MM.1S (cell line): ENCODE data around the gene MUCL3.

Source experiments
- DNase-seq: peaks from one replicate; pipeline ENCODE4 v3.0.0-alpha.2; 2015
- H2AFZ ChIP-seq: fragments of 300-600 bp; sonication (generic); 2 replicates; pipeline ENCODE4 v1.6.0; 2016; ENCODE audit warnings: antibody characterized with exemption, low read length
- H3F3A ChIP-seq: fragments of 300-600 bp; sonication (generic); 2 replicates; pipeline ENCODE4 v1.6.1; 2016; ENCODE audit warnings: mild to moderate bottlenecking, antibody characterized with exemption, low read length, moderate library complexity, mixed read lengths; ENCODE audit not compliant: insufficient read depth
- H3K27ac ChIP-seq: fragments of 300-600 bp; sonication (generic); 2 replicates; pipeline ENCODE4 v1.5.1; 2016; ENCODE audit warnings: mild to moderate bottlenecking, low read length
- H3K27me3 ChIP-seq: fragments of 300-600 bp; sonication (generic); replicated peaks from 2 replicates; pipeline ENCODE4 v1.6.0; 2016; ENCODE audit warnings: low read length; ENCODE audit not compliant: insufficient read depth
- H3K36me3 ChIP-seq: fragments of 300-600 bp; sonication (generic); replicated peaks from 2 replicates; pipeline ENCODE4 v1.6.1; 2016; ENCODE audit warnings: mild to moderate bottlenecking, low read length, mixed read lengths; ENCODE audit not compliant: insufficient read depth
- H3K4me1 ChIP-seq: fragments of 300-600 bp; sonication (generic); 2 replicates; pipeline ENCODE4 v1.6.1; 2016; ENCODE audit warnings: low read length, mixed read lengths
- H3K4me2 ChIP-seq: fragments of 300-600 bp; sonication (generic); 2 replicates; pipeline ENCODE4 v1.6.0; 2016; ENCODE audit warnings: low read depth, low read length
- H3K4me3 ChIP-seq: fragments of 300-600 bp; sonication (generic); 2 replicates; pipeline ENCODE4 v1.5.1; 2016; ENCODE audit warnings: low read length, mixed read lengths
- H3K79me2 ChIP-seq: fragments of 300-600 bp; sonication (generic); 2 replicates; pipeline ENCODE4 v1.6.1; 2016; ENCODE audit warnings: mixed run types, low read length, mixed read lengths
- H3K9ac ChIP-seq: fragments of 300-600 bp; sonication (generic); 2 replicates; pipeline ENCODE4 v1.6.1; 2016; ENCODE audit warnings: low read length, mixed read lengths
- H3K9me2 ChIP-seq: fragments of 300-600 bp; sonication (generic); replicated peaks from 2 replicates; pipeline ENCODE4 v1.6.1; 2016; ENCODE audit warnings: mild to moderate bottlenecking, low read length, mixed read lengths; ENCODE audit not compliant: insufficient read depth
- H3K9me3 ChIP-seq: fragments of 300-600 bp; sonication (generic); replicated peaks from 2 replicates; pipeline ENCODE4 v1.6.1; 2016; ENCODE audit warnings: mild to moderate bottlenecking, low read length, mixed read lengths; ENCODE audit not compliant: insufficient read depth
- H4K20me1 ChIP-seq: fragments of 300-600 bp; sonication (generic); 2 replicates; pipeline ENCODE4 v1.6.1; 2016; ENCODE audit warnings: mild to moderate bottlenecking, low read length, moderate library complexity, mixed read lengths; ENCODE audit not compliant: insufficient read depth
- CTCF ChIP-seq: fragments of 300-600 bp; sonication (generic); IDR thresholded peaks from 2 replicates; pipeline ENCODE4 v1.5.1; 2016; ENCODE audit warnings: antibody characterized with exemption, low read length, mixed read lengths
- EZH2 ChIP-seq: fragments of 300-600 bp; sonication (generic); optimal IDR thresholded peaks from 2 replicates; pipeline ENCODE3; 2017; ENCODE audit warnings: low read depth, mild to moderate bottlenecking, antibody characterized with exemption, low read length, mixed read lengths
- EZH2phosphoT487 ChIP-seq: fragments of 300-600 bp; sonication (generic); IDR thresholded peaks from 2 replicates; pipeline ENCODE4 v1.6.1; 2018; ENCODE audit warnings: antibody characterized with exemption, low read length

Gene MUCL3

DNA sequence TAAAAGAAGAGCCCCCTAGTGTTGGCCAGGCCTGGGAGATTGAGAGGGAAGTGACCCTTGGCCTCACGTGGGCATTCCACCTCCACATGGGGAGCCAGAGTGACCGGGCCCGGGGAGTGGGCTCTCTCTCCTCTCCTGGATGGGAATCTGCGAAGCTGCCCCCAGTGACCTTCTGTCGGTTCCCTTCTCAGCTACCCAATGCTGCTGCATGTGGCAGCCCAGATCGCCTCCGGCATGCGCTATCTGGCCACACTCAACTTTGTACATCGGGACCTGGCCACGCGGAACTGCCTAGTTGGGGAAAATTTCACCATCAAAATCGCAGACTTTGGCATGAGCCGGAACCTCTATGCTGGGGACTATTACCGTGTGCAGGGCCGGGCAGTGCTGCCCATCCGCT lies 42.9 kb upstream of the MUCL3 start:
- Histone ChIP-seq H3K36me3 (no peaks in the 10 kb centered on the region), H3K4me1 (no peaks in the 10 kb centered on the region), H4K20me1 (no peaks in the 10 kb centered on the region), H3K27ac (no peak overlapping the region), H3K9me2 (no peaks in the 10 kb centered on the region), H3K9me3 (no peaks in the 10 kb centered on the region), H3K4me2 (no peak overlapping the region), H2AFZ (no peak overlapping the region), H3K27me3 (peaks cover 73% of the 10 kb centered on the region), H3F3A (no peaks in the 10 kb centered on the region), H3K9ac (no peak overlapping the region), H3K79me2 (no peaks in the 10 kb centered on the region), H3K4me3 (no peak overlapping the region)
- TF ChIP-seq CTCF (no peak), EZH2 (no peak), EZH2phosphoT487 (no peak)
- no peak for DNase-seq

DNA sequence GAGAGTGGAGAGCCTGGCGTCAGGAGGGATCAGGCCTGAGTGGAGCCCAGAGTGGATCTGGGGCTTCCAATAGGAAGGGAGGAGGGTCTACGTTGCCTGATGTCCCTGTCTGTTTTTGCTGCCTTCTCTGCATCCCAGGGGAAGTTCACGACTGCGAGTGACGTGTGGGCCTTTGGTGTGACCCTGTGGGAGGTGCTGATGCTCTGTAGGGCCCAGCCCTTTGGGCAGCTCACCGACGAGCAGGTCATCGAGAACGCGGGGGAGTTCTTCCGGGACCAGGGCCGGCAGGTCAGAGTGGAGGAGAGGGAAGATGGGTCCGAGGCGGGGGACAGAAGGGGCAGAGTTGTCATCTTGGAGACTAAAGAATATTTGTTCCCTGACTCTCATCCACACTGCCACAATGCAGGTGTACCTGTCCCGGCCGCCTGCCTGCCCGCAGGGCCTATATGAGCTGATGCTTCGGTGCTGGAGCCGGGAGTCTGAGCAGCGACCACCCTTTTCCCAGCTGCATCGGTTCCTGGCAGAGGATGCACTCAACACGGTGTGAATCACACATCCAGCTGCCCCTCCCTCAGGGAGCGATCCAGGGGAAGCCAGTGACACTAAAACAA lies 41.9 kb upstream of the MUCL3 start:
- Histone ChIP-seq H3K4me2 (no peak overlapping the region), H4K20me1 (no peaks in the 10 kb centered on the region), H3K27me3 (peaks cover 65% of the 10 kb centered on the region), H3K9ac (no peak overlapping the region), H3K36me3 (no peaks in the 10 kb centered on the region), H3K9me2 (no peaks in the 10 kb centered on the region), H3K9me3 (no peaks in the 10 kb centered on the region), H3F3A (no peaks in the 10 kb centered on the region), H3K27ac (no peak overlapping the region), H2AFZ (no peak overlapping the region), H3K79me2 (no peaks in the 10 kb centered on the region), H3K4me1 (no peaks in the 10 kb centered on the region), H3K4me3 (no peak overlapping the region)
- TF ChIP-seq EZH2 = no peak
- TF ChIP-seq EZH2phosphoT487 = no peak
- no peak for TF ChIP-seq CTCF
- no peak for DNase-seq

GRCh38 chr6:30900863-30901417 lies 39.8 kb upstream of the MUCL3 start:
- no peak overlapping the region for H3K9ac ChIP-seq
- no peak overlapping the region for H3K4me2 ChIP-seq
- TF ChIP-seq CTCF = no peak
- TF ChIP-seq EZH2phosphoT487 = no peak
- no peak for TF ChIP-seq EZH2
- peaks cover 44% of the 10 kb centered on the region for H3K27me3 ChIP-seq
- DNase-seq = no peak
- H3K9me2 ChIP-seq = no peaks in the 10 kb centered on the region
- no peaks in the 10 kb centered on the region for H4K20me1 ChIP-seq
- no peaks in the 10 kb centered on the region for H3K36me3 ChIP-seq
- no peak overlapping the region for H3K27ac ChIP-seq
- no peaks in the 10 kb centered on the region for H3K9me3 ChIP-seq
- no peak overlapping the region for H3K4me3 ChIP-seq
- H3F3A ChIP-seq = no peaks in the 10 kb centered on the region
- no peaks in the 10 kb centered on the region for H3K79me2 ChIP-seq
- H3K4me1 ChIP-seq = no peaks in the 10 kb centered on the region
- no peak overlapping the region for H2AFZ ChIP-seq
